ENCODE measurements around the gene PVRIG. TPM values are rescaled to one million over a fixed set of nuclear protein-coding genes. Genes with fewer than 3 reads are reported as not detected.

Gene PVRIG
- total RNA-seq, 1 donor, result not detected

Other genes with a start within 250 kb of the PVRIG start
- gene AZGP1, start 243.9 kb upstream of the PVRIG start, total RNA-seq, result not detected in 2 replicates
- 46.0 and 46.3 TPM in 2 replicates for gene ZKSCAN1, start 204.4 kb upstream of the PVRIG start, total RNA-seq
- 9.8 and 10.9 TPM in 2 replicates for gene ZSCAN21, start 170.2 kb upstream of the PVRIG start, total RNA-seq
- 30.4 and 33.9 TPM in 2 replicates for gene ZNF3, start 138.2 kb upstream of the PVRIG start, total RNA-seq
- gene COPS6, start 131.0 kb upstream of the PVRIG start, total RNA-seq, result 42.4 and 45.6 TPM in 2 replicates
- gene MCM7, start 118.6 kb upstream of the PVRIG start, total RNA-seq, result 28.6 and 31.2 TPM in 2 replicates
- gene AP4M1, start 118.3 kb upstream of the PVRIG start, total RNA-seq, result 19.5 and 20.0 TPM in 2 replicates
- gene TAF6, start 100.6 kb upstream of the PVRIG start, total RNA-seq, result 33.3 and 36.2 TPM in 2 replicates
- gene CNPY4, start 100.3 kb upstream of the PVRIG start, total RNA-seq, result 24.2 and 25.0 TPM in 2 replicates
- gene MBLAC1, start 93.0 kb upstream of the PVRIG start, total RNA-seq, result 2.2 and 2.7 TPM in 2 replicates
- 63.7 and 70.7 TPM in 2 replicates for gene LAMTOR4, start 71.0 kb upstream of the PVRIG start, total RNA-seq
- 7.1 and 8.0 TPM in 2 replicates for gene TRAPPC14, start 61.2 kb upstream of the PVRIG start, total RNA-seq
- gene GAL3ST4, start 51.3 kb upstream of the PVRIG start, total RNA-seq, result 1.1 and 2.7 TPM in 2 replicates
- 1.4 and 1.8 TPM in 2 replicates for gene GPC2, start 42.6 kb upstream of the PVRIG start, total RNA-seq
- gene STAG3, start 42.0 kb upstream of the PVRIG start, total RNA-seq, result 0.59 and 1.4 TPM in 2 replicates
- gene SPDYE3, start 87.8 kb downstream of the PVRIG start, total RNA-seq, result under 0.01 TPM in 1 of 2 replicates, not detected in the other
- gene PILRB, start 138.2 kb downstream of the PVRIG start, total RNA-seq, result 10.9 and 14.8 TPM in 2 replicates
- gene PILRA, start 153.5 kb downstream of the PVRIG start, total RNA-seq, result 0.36 and 0.59 TPM in 2 replicates
- gene ZCWPW1, start 208.8 kb downstream of the PVRIG start, total RNA-seq, result 2.2 and 2.4 TPM in 2 replicates
- gene MEPCE, start 209.9 kb downstream of the PVRIG start, total RNA-seq, result 28.6 and 29.7 TPM in 2 replicates
- gene PPP1R35, start 216.5 kb downstream of the PVRIG start, total RNA-seq, result 9.7 and 11.9 TPM in 2 replicates
- 0.36 TPM in 1 of 2 replicates, not detected in the other for gene SPACDR, start 244.3 kb downstream of the PVRIG start, total RNA-seq

All from osteoblast (primary cell).